ENCODE data around the gene ALG14.
"Not testable (repeated sequence)": the region's sequence is repeated elsewhere in the genome, so short reads cannot be mapped to it uniquely, and the experiment has no call there.

ALG14 gene

DNA sequence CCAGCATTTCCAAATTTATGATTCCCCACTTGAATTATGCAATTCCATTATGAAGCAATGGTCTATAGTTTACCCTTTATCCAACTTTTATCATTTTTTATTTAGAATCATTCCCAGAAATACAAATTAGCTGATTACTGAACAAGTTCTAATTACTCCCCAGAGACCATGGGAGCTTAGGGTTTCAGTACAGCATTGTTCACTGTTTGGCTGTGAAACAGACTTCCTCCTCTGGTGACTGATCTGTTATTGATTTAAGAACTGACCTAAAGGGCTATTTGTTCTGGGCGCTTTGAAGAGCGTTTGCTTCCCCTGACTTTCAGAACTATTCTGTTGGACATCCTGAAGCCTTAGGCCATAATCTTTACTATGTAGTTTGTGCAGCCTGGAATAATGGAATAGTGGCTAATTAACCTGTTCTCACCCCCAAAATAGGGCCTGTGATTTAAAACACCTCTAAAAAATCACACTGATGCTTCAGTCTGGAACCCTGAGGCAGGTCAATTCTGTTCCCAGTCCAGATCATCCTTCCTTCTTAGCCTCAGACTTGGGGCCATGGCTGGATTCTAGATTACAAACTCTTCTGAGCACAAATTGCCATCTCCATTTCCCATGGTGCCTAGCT, 58.7 kb downstream of the ALG14 start:
- no peaks in the 10 kb centered on the region for H3K9me3 Mint-ChIP-seq

DNA sequence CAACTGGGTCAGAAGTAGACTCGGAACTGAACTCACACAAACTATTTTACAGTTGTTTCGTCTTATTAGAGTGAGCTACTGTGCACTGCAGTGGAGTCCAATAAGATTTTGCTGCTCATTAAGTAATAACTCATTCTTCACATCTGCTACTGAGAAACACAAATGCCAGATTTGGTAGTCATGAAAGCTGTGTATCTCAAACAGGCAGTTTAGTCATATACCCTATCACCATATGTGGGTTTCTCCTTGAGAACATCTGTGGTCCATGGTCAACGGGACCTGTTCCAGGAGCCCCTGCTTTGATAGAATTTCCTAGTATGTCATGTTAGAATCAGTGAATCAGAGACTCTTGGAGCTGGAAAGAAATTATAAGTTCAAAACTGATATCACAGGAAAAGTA, 60.4 kb downstream of the ALG14 start:
- Mint-ChIP-seq H3K36me3 (peaks cover 11% of the 10 kb centered on the region), H3K27ac (no peak overlapping the region), H3K9me3 (no peaks in the 10 kb centered on the region), H3K4me3 (no peak overlapping the region), H3K4me1 (no peaks in the 10 kb centered on the region), H3K27me3 (no peaks in the 10 kb centered on the region)

More for the DNA sequence above, 58.7 kb downstream of the ALG14 start:
- Mint-ChIP-seq H3K27me3 (no peaks in the 10 kb centered on the region), H3K27ac (no peak overlapping the region), H3K4me3 (no peak overlapping the region), H3K4me1 (no peaks in the 10 kb centered on the region), H3K36me3 (peaks cover 11% of the 10 kb centered on the region)

DNA sequence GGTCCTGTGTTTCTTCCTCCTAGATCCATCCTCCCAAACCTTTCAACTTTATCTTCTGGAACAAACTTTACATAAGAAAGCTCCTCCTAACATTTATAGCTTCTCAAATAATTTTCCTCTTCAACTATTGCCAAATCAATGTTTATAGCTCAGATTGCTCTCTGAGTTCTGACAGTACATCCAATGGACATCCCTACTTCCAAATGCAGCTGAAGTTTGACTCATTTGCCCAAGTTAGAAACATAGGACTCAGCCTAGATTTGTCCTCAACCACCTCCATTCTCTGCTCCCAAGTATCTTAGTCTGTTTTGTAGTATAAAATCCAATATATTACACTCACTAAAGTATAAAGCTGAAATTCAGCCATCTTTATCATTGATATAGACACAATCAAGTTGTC, 62.6 kb downstream of the ALG14 start:
- no peak overlapping the region for H3K27ac Mint-ChIP-seq
- no peaks in the 10 kb centered on the region for H3K9me3 Mint-ChIP-seq
- no peak overlapping the region for H3K4me3 Mint-ChIP-seq
- H3K36me3 Mint-ChIP-seq = peaks cover 7% of the 10 kb centered on the region
- no peaks in the 10 kb centered on the region for H3K4me1 Mint-ChIP-seq
- no peaks in the 10 kb centered on the region for H3K27me3 Mint-ChIP-seq

- H3K9me3 Mint-ChIP-seq = no peaks in the 10 kb centered on the region
- H3K27me3 Mint-ChIP-seq = no peaks in the 10 kb centered on the region
- no peaks in the 10 kb centered on the region for H3K4me1 Mint-ChIP-seq
- H3K36me3 Mint-ChIP-seq = peaks cover 4% of the 10 kb centered on the region
- H3K4me3 Mint-ChIP-seq = no peak overlapping the region
- H3K27ac Mint-ChIP-seq = no peak overlapping the region
Measured at GRCh38 chr1:95007687-95008086, 65.1 kb downstream of the ALG14 start.

DNA sequence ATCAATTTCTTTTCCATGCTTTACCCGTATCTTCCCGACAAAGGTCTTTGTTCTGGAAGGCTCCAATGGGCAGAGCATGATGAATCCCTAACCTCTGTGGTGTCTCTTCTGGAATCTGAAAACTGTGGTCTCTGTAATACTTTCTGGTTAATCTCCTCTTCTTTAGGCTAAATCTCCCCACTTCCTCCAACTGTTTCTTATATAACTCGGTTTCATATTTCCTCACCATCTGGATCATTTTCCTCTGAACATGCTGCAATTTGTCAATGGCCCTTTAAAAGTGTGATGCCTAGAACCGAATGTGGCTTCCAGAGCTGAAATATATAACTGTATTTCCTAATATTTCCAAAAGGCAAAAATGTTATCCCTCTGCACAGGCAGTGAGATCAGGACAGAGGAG, 66.1 kb downstream of the ALG14 start:
- no peak overlapping the region for H3K27ac Mint-ChIP-seq
- no peak overlapping the region for H3K4me3 Mint-ChIP-seq
- H3K9me3 Mint-ChIP-seq = no peaks in the 10 kb centered on the region
- peaks cover 4% of the 10 kb centered on the region for H3K36me3 Mint-ChIP-seq
- no peaks in the 10 kb centered on the region for H3K4me1 Mint-ChIP-seq
- no peaks in the 10 kb centered on the region for H3K27me3 Mint-ChIP-seq

GRCh38 chr1:95005584-95005983, 67.2 kb downstream of the ALG14 start:
- H3K9me3 Mint-ChIP-seq = no peaks in the 10 kb centered on the region
- no peaks in the 10 kb centered on the region for H3K4me1 Mint-ChIP-seq
- no peaks in the 10 kb centered on the region for H3K27me3 Mint-ChIP-seq
- peaks cover 4% of the 10 kb centered on the region for H3K36me3 Mint-ChIP-seq
- H3K27ac Mint-ChIP-seq = no peak overlapping the region
- H3K4me3 Mint-ChIP-seq = no peak overlapping the region

GRCh38 chr1:95004013-95004412, 68.7 kb downstream of the ALG14 start:
- Mint-ChIP-seq H3K36me3 (peaks cover 2% of the 10 kb centered on the region), H3K27me3 (no peaks in the 10 kb centered on the region), H3K4me1 (no peaks in the 10 kb centered on the region), H3K27ac (no peak overlapping the region), H3K4me3 (no peak overlapping the region), H3K9me3 (no peaks in the 10 kb centered on the region)

GRCh38 chr1:95003433-95003738, 69.4 kb downstream of the ALG14 start:
- Mint-ChIP-seq H3K9me3 (no peaks in the 10 kb centered on the region), H3K4me1 (no peaks in the 10 kb centered on the region), H3K27ac (no peak overlapping the region), H3K27me3 (no peaks in the 10 kb centered on the region), H3K36me3 (peaks cover 2% of the 10 kb centered on the region), H3K4me3 (no peak overlapping the region)

DNA sequence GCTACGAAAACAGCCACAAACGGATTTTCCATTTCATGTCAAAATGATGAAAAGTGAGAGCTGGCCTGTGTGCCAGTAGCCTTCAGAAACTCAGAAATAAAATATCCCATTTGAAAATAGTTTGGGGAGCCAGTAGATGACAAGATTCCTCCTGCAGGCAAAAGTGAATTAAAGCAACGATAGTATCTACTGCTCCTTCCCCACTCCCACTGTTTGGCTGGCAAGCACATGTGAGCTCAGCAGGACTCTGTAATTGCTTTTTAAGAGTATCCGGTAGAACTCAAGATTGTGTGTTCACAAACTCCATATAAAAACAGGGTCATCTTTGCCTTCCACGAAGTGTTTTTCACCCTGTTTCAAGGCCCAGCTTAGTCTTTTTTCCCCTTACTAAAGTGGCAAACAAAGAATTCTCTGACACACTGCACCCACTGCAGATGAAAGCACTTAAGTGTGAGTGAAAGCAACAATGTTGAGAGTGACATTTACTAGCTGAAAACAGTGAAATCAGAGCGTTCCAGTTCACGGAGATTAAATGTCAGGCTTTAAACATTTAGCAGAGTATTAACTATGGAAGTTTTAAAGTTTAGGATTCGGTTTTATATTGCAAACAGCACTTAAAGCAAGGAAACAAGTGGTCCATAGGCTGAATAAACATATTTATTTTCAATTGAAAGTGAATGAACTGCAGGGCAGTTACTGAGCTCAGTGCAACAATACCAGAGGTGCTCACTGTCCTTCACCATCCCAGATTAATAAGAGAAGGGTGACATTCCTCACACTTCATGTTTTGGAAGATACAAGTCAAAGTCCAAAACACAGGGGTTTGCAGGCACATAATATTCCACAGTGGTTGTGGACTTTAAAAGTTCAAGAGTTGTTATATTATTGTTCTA, 70.0 kb downstream of the ALG14 start:
- Mint-ChIP-seq H3K36me3 (peaks cover 2% of the 10 kb centered on the region), H3K4me3 (no peak overlapping the region), H3K4me1 (no peaks in the 10 kb centered on the region), H3K27ac (no peak overlapping the region), H3K27me3 (no peaks in the 10 kb centered on the region), H3K9me3 (no peaks in the 10 kb centered on the region)

GRCh38 chr1:95002164-95002539, 70.6 kb downstream of the ALG14 start:
- H3K36me3 Mint-ChIP-seq = peaks cover 2% of the 10 kb centered on the region
- no peak overlapping the region for H3K27ac Mint-ChIP-seq
- H3K4me1 Mint-ChIP-seq = no peaks in the 10 kb centered on the region
- H3K9me3 Mint-ChIP-seq = no peaks in the 10 kb centered on the region
- no peaks in the 10 kb centered on the region for H3K27me3 Mint-ChIP-seq
- no peak overlapping the region for H3K4me3 Mint-ChIP-seq

DNA sequence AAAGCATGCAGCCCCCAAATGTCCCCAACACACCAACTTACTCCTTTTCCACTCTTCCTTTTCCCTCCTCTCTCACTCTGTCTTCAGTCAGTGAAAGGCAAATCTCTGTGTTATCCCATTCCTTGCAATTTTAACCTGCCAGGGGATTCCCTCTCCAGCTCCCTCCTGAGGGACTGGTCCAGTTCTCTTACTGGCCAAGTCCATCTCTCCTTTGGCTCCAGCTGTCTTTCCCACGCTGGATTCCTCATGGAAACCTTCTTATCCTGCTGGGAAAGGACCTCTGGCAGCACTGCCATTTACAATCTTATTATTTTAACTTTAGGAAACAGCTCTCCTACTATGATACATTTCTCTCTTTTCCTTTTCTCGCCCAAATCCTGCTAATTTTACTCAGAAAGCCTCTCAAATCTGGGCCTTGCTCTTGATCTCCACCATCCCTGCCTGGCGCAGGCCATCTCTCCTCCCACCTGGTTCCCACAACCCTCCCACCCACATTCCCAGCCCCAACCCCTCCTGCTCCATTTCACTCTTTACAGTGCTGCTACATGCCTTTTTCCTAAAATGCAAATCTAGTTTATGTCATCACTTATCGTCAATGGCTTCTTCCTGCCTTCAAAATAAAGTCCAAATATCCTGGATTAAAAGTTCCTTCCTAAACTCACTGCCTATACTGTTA, 73.2 kb downstream of the ALG14 start:
- H3K4me3 Mint-ChIP-seq = no peak overlapping the region
- no peaks in the 10 kb centered on the region for H3K36me3 Mint-ChIP-seq
- no peak overlapping the region for H3K27ac Mint-ChIP-seq
- H3K27me3 Mint-ChIP-seq = no peaks in the 10 kb centered on the region
- H3K4me1 Mint-ChIP-seq = peaks cover 11% of the 10 kb centered on the region
- H3K9me3 Mint-ChIP-seq = no peaks in the 10 kb centered on the region

DNA sequence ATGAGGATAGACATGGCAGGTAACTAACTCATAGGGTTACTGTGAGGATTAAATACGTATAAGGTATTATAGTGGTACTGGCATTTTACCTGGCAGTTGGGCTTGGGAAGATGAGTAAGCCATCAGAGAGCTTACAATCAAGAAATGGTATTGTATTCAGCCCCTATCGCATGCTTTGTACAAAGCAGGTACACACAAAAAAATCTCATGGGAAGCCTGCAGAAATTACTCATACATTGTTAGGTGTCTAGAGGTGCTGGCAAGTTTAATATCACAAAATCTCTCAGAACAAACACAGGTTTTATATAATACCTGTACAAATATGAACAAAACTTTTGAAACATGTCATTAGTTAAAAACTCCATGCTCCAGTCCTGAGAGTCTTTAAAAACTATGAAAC, 74.0 kb downstream of the ALG14 start:
- no peaks in the 10 kb centered on the region for H3K27me3 Mint-ChIP-seq
- H3K4me1 Mint-ChIP-seq = peaks cover 18% of the 10 kb centered on the region
- H3K36me3 Mint-ChIP-seq = peaks cover 2% of the 10 kb centered on the region
- H3K9me3 Mint-ChIP-seq = no peaks in the 10 kb centered on the region
- H3K4me3 Mint-ChIP-seq = no peak overlapping the region
- H3K27ac Mint-ChIP-seq = no peak overlapping the region

DNA sequence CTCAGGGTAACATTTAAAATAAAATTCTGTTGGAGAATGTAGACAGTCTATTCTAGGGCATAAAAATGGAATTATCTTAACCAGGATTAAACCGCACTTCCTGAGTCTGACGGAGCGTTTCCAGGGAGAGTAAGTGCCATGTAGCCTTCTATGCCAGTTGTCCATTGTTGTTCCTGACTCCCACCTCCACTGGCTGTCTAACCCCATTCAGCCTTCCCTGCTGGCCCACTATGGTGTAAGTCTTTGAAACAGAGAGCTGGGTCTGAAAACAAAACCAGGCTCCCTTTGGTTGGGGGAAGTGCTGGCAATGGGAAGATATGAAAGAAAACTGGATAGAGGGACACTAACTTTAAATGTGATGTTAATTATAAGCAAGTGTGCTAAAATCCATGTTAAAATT, 74.6 kb downstream of the ALG14 start:
- Mint-ChIP-seq H3K36me3 (peaks cover 2% of the 10 kb centered on the region), H3K4me3 (no peak overlapping the region), H3K27me3 (no peaks in the 10 kb centered on the region), H3K9me3 (no peaks in the 10 kb centered on the region), H3K27ac (no peak overlapping the region), H3K4me1 (peaks cover 18% of the 10 kb centered on the region)

GRCh38 chr1:94995536-94995935, 77.2 kb downstream of the ALG14 start:
- not testable (repeated sequence) for H3K27me3 Mint-ChIP-seq, H3K27ac Mint-ChIP-seq, H3K9me3 Mint-ChIP-seq, H3K4me3 Mint-ChIP-seq, H3K36me3 Mint-ChIP-seq
- H3K4me1 Mint-ChIP-seq = peaks cover 18% of the 10 kb centered on the region

- H3K9me3 Mint-ChIP-seq = no peaks in the 10 kb centered on the region
- H3K27ac Mint-ChIP-seq = no peak overlapping the region
- no peak overlapping the region for H3K4me3 Mint-ChIP-seq
- H3K36me3 Mint-ChIP-seq = peaks cover 2% of the 10 kb centered on the region
- H3K4me1 Mint-ChIP-seq = peaks cover 18% of the 10 kb centered on the region
- H3K27me3 Mint-ChIP-seq = no peaks in the 10 kb centered on the region
Measured at GRCh38 chr1:94994805-94995204, 77.9 kb downstream of the ALG14 start.

GRCh38 chr1:94993931-94994645, 78.7 kb downstream of the ALG14 start:
- Mint-ChIP-seq H3K27ac (no peak overlapping the region), H3K4me3 (no peak overlapping the region), H3K27me3 (no peaks in the 10 kb centered on the region), H3K4me1 (peaks cover 18% of the 10 kb centered on the region), H3K9me3 (no peaks in the 10 kb centered on the region), H3K36me3 (peaks cover 2% of the 10 kb centered on the region)
